VCaP (cell line): ENCODE data around the gene RPS6KA2.

ENCODE experiments used
- H3K27ac ChIP-seq: fragments of 450-650 bp; 2 replicates; pipeline ENCODE4 v1.5.1; 2017
- CTCF ChIP-seq: fragments of 450-650 bp; conservative IDR thresholded peaks from 2 replicates; pipeline ENCODE4 v1.5.1; 2017; ENCODE audit warnings: mild to moderate bottlenecking, moderate library complexity

RPS6KA2 gene

DNA sequence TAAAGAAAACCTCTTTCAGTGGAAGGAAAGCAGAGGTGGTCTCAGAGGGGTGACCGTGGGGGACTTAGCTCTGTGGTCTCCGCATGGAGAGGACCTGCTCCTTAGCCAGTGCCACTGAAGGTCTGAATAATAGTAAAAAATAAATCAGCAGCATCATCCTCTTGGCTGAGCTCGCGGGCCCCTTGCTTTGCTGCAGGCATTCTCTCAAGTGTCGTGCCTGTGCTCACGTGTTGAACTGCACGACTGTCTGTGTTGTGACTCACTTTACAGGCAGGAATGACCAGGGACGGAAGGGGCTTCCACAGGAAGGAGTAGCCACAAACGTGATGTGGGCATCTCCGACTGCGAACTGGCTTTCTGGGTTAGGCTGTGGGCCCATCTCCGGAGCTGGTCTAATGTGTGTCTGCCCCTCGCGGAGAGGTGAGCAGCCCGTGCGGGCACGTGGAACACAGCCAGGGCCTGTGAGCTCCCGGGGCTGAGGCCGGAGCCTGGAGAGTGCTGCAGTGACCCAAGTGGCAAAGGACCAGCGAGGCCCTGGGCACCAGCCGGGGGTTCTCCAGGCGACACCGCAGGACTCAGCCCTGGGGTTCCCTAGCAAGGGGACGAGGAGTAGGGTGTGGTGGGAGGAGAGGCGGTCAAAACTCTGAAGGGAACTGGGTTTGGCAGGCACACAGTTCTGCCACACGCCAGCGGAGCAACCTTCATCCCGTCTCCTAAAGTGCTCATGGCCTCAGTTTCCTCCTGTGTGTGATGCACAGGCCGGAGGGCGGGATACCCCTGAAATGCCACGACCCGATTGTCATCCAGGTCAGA lies 129.8 kb downstream of the RPS6KA2 start:
- TF ChIP-seq CTCF: no peak
- H3K27ac ChIP-seq: no peak overlapping the region

- H3K27ac ChIP-seq: no peak overlapping the region
- no peak for TF ChIP-seq CTCF
These were observed 130.6 kb downstream of the RPS6KA2 start for GRCh38 chr6:166496460-166496859.

DNA sequence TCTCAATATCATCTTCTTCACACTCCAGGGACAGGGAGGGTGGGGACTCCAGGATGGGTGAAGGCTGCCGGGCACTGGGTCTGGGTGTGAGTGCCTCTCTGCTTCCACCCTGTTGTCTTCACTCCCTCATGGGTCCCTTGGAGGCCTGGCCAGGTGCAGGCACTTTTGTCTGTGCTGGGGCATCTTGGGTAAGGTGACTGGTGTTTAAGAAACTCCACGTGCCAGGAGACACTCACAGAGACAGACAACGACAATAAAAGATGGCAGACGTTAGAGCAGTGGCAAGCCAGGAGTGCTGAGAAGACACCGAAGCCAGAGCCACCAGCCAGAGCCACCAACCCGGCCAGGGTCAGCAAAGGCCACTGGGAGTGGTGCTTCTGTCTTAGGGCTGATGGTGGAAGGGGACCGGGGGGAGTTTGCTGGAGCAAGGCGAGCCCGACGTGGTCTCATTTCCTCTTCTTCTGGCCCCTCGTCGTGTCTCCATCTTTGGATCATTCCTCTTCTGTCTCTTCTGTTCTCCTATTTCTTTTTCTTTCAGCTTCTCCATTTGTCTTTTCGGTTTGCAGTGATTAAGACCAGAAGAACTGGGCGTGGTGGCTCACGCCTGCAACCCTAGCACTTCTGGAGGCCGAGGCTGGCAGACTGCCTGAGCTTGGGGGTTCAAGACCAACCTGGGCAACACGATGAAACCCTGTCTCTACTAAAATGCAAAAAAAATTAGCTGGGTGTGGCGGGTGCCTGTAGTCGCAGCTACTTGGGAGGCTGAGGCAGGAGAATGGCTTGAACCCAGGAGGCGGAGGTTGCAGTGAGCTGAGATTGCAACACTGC lies 131.3 kb downstream of the RPS6KA2 start:
- no peak overlapping the region for H3K27ac ChIP-seq
- no peak for TF ChIP-seq CTCF

DNA sequence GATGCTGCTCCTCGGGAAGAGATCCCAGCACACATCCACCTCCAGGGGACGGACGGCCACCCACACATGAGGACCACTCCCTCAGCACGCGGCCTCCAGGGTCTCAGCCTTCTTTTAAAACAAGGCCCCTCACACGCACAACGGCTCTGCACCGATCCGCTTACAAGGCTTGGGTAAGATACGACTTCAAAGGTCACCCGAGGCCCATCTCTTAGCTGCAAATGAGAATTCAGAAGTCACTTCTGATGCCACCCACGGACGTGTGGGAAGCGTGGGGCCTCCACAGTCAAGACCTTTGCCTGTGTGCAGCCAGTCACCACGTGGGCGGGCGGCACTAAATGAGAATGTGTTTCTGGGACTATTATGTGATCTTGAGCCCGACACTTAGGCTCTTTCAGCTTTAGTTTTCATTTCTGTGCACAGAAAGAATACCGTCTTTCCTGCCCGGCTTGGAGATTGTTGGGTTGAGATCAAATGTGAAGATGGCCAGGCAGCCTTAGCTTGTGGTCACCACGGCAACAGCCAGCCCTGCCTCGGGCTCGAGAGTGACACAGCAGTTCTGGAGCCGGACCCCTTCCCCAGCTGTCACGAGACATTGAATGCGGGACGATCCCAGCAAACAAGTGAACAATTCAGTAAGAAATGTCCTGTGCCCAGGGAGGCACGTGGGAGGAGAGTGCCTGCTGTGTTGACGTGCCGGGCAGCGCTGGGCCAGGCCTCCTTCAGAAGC lies 132.1 kb downstream of the RPS6KA2 start:
- no peak for TF ChIP-seq CTCF
- H3K27ac ChIP-seq: no peak overlapping the region

- TF ChIP-seq CTCF: no peak
- H3K27ac ChIP-seq: no peak overlapping the region
These were observed 133.0 kb downstream of the RPS6KA2 start for GRCh38 chr6:166494101-166494441.

- H3K27ac ChIP-seq: no peak overlapping the region
- no peak for TF ChIP-seq CTCF
These were observed 133.5 kb downstream of the RPS6KA2 start for GRCh38 chr6:166493427-166494100.
